ENCODE data around the gene SLC39A1. TPM values are rescaled to one million over a fixed set of nuclear protein-coding genes. Genes with fewer than 3 reads are reported as not detected.
A peak's percentile ranks its signal among the peaks of the same experiment; 100 is the strongest.

SLC39A1 gene
- total and polyA plus RNA-seq, 9 of the 15 experiments (the other 6 are each of a cell fraction or from before 2014, with no cell fraction given) = 9.9 to 81.1 (median 62.7) TPM

DNA sequence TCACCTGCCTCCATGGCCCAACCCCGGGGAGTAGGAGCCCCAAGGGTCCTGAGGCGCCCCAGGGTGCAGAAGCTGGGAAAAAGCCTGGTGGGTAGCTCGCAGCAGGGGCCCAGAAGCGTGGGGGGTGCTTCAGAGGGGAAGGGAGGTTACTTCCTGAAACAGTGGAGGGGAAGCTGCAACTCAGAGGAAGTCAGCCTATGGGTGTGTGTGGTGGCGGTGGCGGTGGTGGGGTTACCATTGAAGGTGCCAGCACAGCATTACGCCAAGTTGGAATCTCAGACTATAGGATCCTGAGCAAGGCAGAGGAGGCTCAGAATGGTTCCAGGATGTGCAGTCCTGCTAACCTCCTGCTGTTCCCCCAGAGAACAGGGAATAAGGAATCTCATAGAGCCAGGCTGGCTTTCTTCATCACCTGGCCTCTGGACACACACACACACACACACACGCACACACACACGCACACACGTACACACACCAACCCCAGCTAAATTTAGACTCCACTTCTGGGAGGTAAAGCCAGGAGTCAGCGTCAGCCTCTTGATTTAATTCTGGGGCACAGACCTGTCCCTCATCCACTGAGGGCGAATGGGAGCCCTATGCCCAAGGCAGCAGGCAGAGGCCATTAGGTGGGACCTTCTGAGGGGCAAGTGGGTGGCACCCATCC lies 18.1 kb downstream of the SLC39A1 start (continued):
- TF ChIP-seq, protein P1, sequence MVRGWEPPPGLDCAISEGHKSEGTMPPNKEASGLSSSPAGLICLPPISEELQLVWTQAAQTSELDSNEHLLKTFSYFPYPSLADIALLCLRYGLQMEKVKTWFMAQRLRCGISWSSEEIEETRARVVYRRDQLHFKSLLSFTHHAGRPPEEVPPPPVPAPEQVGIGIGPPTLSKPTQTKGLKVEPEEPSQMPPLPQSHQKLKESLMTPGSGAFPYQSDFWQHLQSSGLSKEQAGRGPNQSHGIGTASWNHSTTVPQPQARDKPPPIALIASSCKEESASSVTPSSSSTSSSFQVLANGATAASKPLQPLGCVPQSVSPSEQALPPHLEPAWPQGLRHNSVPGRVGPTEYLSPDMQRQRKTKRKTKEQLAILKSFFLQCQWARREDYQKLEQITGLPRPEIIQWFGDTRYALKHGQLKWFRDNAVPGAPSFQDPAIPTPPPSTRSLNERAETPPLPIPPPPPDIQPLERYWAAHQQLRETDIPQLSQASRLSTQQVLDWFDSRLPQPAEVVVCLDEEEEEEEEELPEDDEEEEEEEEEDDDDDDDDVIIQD (CRISPR knock-in tag; IDR thresholded peaks at IDR 0.05) = no peak
- TF ChIP-seq, protein P2, sequence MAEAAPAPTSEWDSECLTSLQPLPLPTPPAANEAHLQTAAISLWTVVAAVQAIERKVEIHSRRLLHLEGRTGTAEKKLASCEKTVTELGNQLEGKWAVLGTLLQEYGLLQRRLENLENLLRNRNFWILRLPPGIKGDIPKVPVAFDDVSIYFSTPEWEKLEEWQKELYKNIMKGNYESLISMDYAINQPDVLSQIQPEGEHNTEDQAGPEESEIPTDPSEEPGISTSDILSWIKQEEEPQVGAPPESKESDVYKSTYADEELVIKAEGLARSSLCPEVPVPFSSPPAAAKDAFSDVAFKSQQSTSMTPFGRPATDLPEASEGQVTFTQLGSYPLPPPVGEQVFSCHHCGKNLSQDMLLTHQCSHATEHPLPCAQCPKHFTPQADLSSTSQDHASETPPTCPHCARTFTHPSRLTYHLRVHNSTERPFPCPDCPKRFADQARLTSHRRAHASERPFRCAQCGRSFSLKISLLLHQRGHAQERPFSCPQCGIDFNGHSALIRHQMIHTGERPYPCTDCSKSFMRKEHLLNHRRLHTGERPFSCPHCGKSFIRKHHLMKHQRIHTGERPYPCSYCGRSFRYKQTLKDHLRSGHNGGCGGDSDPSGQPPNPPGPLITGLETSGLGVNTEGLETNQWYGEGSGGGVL (CRISPR knock-in tag; IDR thresholded peaks at IDR 0.05) = no peak
- TF ChIP-seq ZNF274 (IDR thresholded peaks at IDR 0.05; ENCODE audit: borderline replicate concordance, low read depth, low read length) (no peak), RHOXF2B (CRISPR knock-in tag; conservative IDR thresholded peaks at IDR 0.05) (no peak), ZBTB40 (IDR thresholded peaks at IDR 0.05) (0 out of 2 replicates have a peak, but pooled peaks have one; percentile 16), ZBTB40 (CRISPR knock-in tag; IDR thresholded peaks at IDR 0.05) (no peak), KHSRP (IDR thresholded peaks at IDR 0.05) (no peak), ZNF239 (CRISPR knock-in tag; IDR thresholded peaks at IDR 0.05) (no peak), POU5F1 (IDR thresholded peaks at IDR 0.05; ENCODE audit: borderline replicate concordance, low read depth, low read length, partially characterized antibody) (no peak), CSDE1 (IDR thresholded peaks at IDR 0.05) (no peak), NCOA1 (IDR thresholded peaks at IDR 0.05; ENCODE audit: low read depth) (no peak)
- TF ChIP-seq, protein P3, sequence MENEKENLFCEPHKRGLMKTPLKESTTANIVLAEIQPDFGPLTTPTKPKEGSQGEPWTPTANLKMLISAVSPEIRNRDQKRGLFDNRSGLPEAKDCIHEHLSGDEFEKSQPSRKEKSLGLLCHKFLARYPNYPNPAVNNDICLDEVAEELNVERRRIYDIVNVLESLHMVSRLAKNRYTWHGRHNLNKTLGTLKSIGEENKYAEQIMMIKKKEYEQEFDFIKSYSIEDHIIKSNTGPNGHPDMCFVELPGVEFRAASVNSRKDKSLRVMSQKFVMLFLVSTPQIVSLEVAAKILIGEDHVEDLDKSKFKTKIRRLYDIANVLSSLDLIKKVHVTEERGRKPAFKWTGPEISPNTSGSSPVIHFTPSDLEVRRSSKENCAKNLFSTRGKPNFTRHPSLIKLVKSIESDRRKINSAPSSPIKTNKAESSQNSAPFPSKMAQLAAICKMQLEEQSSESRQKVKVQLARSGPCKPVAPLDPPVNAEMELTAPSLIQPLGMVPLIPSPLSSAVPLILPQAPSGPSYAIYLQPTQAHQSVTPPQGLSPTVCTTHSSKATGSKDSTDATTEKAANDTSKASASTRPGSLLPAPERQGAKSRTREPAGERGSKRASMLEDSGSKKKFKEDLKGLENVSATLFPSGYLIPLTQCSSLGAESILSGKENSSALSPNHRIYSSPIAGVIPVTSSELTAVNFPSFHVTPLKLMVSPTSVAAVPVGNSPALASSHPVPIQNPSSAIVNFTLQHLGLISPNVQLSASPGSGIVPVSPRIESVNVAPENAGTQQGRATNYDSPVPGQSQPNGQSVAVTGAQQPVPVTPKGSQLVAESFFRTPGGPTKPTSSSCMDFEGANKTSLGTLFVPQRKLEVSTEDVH (IDR thresholded peaks at IDR 0.05; ENCODE audit: low read depth, partially characterized antibody) = no peak
